GM18861 (cell line): Measurements from ENCODE around the gene SH2D1A.

Experiments
- ATAC-seq: cut with Tn5 transposase; IDR thresholded peaks from one replicate; pipeline ENCODE4 v1.9.1; 2021; ENCODE audit not compliant: unreplicated experiment

Gene SH2D1A

GRCh38 chrX:124415115-124415800 is 68.9 kb downstream of the SH2D1A start:
- ATAC-seq = no peak

GRCh38 chrX:124421898-124422655 is 75.7 kb downstream of the SH2D1A start:
- ATAC-seq = no peak
